Endometrial microvascular endothelial cells (primary cell): Measurements from ENCODE around the gene CDHR3. TPM values are rescaled to one million over a fixed set of nuclear protein-coding genes. Genes with fewer than 3 reads are reported as not detected.

Source experiments
- in situ Hi-C: cut with HindIII; loops from 2 replicates; pipeline ENCODE4 v1.10.0; 2017; ENCODE audit warnings: low sequenced_read_pairs, low pct_unique_long_range_greater_than_20kb; ENCODE audit errors: inconsistent ontology term
- total RNA-seq: library from RNA; depleted of rRNA; stranded (reverse); fragments of >200 nt; gene quantifications from one replicate; pipeline ENCODE4 v1.2.3, GENCODE V29; 2015; ENCODE audit errors: inconsistent ontology term

Gene CDHR3
- total RNA-seq, 1 donor from 2014 or later, result not detected

- in situ Hi-C loops, result no loop called here
These were observed 54.6 kb downstream of the CDHR3 start for GRCh38 chr7:106017657-106018056.

- in situ Hi-C loops, result no loop called here
These were observed 55.8 kb downstream of the CDHR3 start for GRCh38 chr7:106018566-106019469.

GRCh38 chr7:106019470-106019820 lies 56.4 kb downstream of the CDHR3 start:
- in situ Hi-C loops, result no loop called here

- in situ Hi-C loops, result no loop called here
These were observed 58.3 kb downstream of the CDHR3 start for GRCh38 chr7:106021151-106022067.

- in situ Hi-C loops, result no loop called here
These were observed 59.2 kb downstream of the CDHR3 start for GRCh38 chr7:106022193-106022821.

- in situ Hi-C loops, result no loop called here
These were observed 60.6 kb downstream of the CDHR3 start for GRCh38 chr7:106023369-106024322.

GRCh38 chr7:106026101-106026500 lies 63.0 kb downstream of the CDHR3 start:
- in situ Hi-C loops, result no loop called here

- in situ Hi-C loops, result no loop called here
These were observed 66.4 kb downstream of the CDHR3 start for GRCh38 chr7:106029451-106029850.

- in situ Hi-C loops, result no loop called here
These were observed 66.9 kb downstream of the CDHR3 start for GRCh38 chr7:106029941-106030340.

- in situ Hi-C loops, result no loop called here
These were observed 68.4 kb downstream of the CDHR3 start for GRCh38 chr7:106031300-106032035.

- in situ Hi-C loops, result no loop called here
These were observed 69.2 kb downstream of the CDHR3 start for GRCh38 chr7:106032295-106032694.

- in situ Hi-C loops, result no loop called here
These were observed 70.7 kb downstream of the CDHR3 start for GRCh38 chr7:106033735-106034134.

- in situ Hi-C loops, result no loop called here
These were observed 71.3 kb downstream of the CDHR3 start for GRCh38 chr7:106034383-106034782.

- in situ Hi-C loops, result no loop called here
These were observed 72.5 kb downstream of the CDHR3 start for GRCh38 chr7:106035568-106035967.

GRCh38 chr7:106036004-106036403 lies 72.9 kb downstream of the CDHR3 start:
- in situ Hi-C loops, result no loop called here

GRCh38 chr7:106037489-106038176 lies 74.6 kb downstream of the CDHR3 start:
- in situ Hi-C loops, result no loop called here

- in situ Hi-C loops, result no loop called here
These were observed 75.2 kb downstream of the CDHR3 start for GRCh38 chr7:106038289-106038688.
